HepG2 (cell line): ENCODE data around the gene ANAPC2. TPM values are rescaled to one million over a fixed set of nuclear protein-coding genes. Genes with fewer than 3 reads are reported as not detected.
A peak's percentile ranks its signal among the peaks of the same experiment; 100 is the strongest.

Experiments used
- DMAP1 ChIP-seq: IDR thresholded peaks from 2 replicates; pipeline ENCODE4 v1.6.1; 2016
- HNF4A ChIP-seq: sonication (generic); formaldehyde crosslinking; IDR thresholded peaks from 2 replicates; pipeline ENCODE4 v1.4.0; 2020; ENCODE audit warnings: missing genetic modification reagents
- KAT7 ChIP-seq: IDR thresholded peaks from 2 replicates; pipeline ENCODE4 v1.6.1; 2018; ENCODE audit warnings: borderline replicate concordance, missing compliant biosample characterization
- LBX2 ChIP-seq: sonication (generic); formaldehyde crosslinking; IDR thresholded peaks from 2 replicates; pipeline ENCODE4 v1.5.0; 2020; ENCODE audit warnings: missing genetic modification reagents, mild to moderate bottlenecking, borderline replicate concordance
- MBD4 ChIP-seq: IDR thresholded peaks from 2 replicates; pipeline ENCODE4 v1.6.1; 2012; ENCODE audit warnings: low read length, inconsistent platforms, borderline replicate concordance
- NFATC3 ChIP-seq: sonication (generic); formaldehyde crosslinking; IDR thresholded peaks from 2 replicates; pipeline ENCODE4 v1.5.1; 2020; ENCODE audit warnings: mild to moderate bottlenecking, missing genetic modification reagents
- RERE ChIP-seq: IDR thresholded peaks from 2 replicates; pipeline ENCODE4 v1.6.1; 2016; ENCODE audit warnings: low read depth, missing genetic modification reagents, missing compliant biosample characterization
- SNAPC4 ChIP-seq: sonication (generic); formaldehyde crosslinking; IDR thresholded peaks from 2 replicates; pipeline ENCODE4 v1.4.0; 2020; ENCODE audit warnings: mild to moderate bottlenecking, missing genetic modification reagents
- SRSF4 ChIP-seq: fragments of 200-400 bp; formaldehyde crosslinking; IDR thresholded peaks from one replicate; pipeline ENCODE4 v1.6.1; 2018; ENCODE audit warnings: mild to moderate bottlenecking, low read depth, low read length, moderate library complexity; ENCODE audit not compliant: poor library complexity, severe bottlenecking
- ZBTB26 ChIP-seq: IDR thresholded peaks from 2 replicates; pipeline ENCODE4 v1.6.1; 2016; ENCODE audit warnings: missing compliant biosample characterization, missing genetic modification reagents, borderline replicate concordance
- ZNF296 ChIP-seq: sonication (generic); formaldehyde crosslinking; conservative IDR thresholded peaks from 2 replicates; pipeline ENCODE4 v1.5.0; 2020; ENCODE audit warnings: mild to moderate bottlenecking, missing genetic modification reagents
- ZNF879 ChIP-seq: sonication (generic); formaldehyde crosslinking; IDR thresholded peaks from 2 replicates; pipeline ENCODE4 v1.8.1; 2023; ENCODE audit warnings: missing genetic modification reagents
- ZXDC ChIP-seq: sonication (generic); formaldehyde crosslinking; IDR thresholded peaks from 2 replicates; pipeline ENCODE4 v1.5.0; 2020; ENCODE audit warnings: mild to moderate bottlenecking, missing genetic modification reagents
- polyA plus RNA-seq, 8 experiments: library from polyadenylated mRNA; depleted of rRNA in 3 of 8; stranded (reverse) in 7 of 8; unstranded in 1 of 8; fragments of >200 nt; fragmentation: Illumina TruSeq in 4 of 8; extraction: Trizol in 4 of 8; gene quantifications; 2 replicates each; pipeline versions ENCODE4 v1.2.1 to v1.2.3, GENCODE V29; 2011 to 2016; ENCODE audit warnings: low read depth in 4 of 8, missing spikeins in 1 of 8, mixed read lengths in 1 of 8; ENCODE audit not compliant: insufficient read depth in 1 of 8
- total RNA-seq, 5 experiments: library from RNA; depleted of rRNA; stranded (reverse); fragments of >200 nt; fragmentation: Illumina TruSeq; extraction: Trizol; gene quantifications; 2 replicates each; pipeline ENCODE4 v1.2.3, GENCODE V29; 2016; ENCODE audit warnings: low read depth in 1 of 5

ANAPC2 gene
- total and polyA plus RNA-seq, 2 of the 13 experiments (the other 11 are each of a cell fraction or from before 2014, with no cell fraction given): 12.3 to 15.4 TPM

GRCh38 chr9:137188490-137189296, at the start of gene ANAPC2, which contains the start of gene SSNA1 (continued):
- TF ChIP-seq RERE (CRISPR knock-in tag) (no peak), ZNF296 (CRISPR knock-in tag) (no peak), HNF4A (CRISPR knock-in tag) (0 out of 2 replicates have a peak, but pooled peaks have one; percentile 11), NFATC3 (CRISPR knock-in tag) (0 out of 2 replicates have a peak, but pooled peaks have one; percentile 7), KAT7 (CRISPR knock-in tag) (peak; percentile 95; the same call in 1 of the 2 replicates), SRSF4 (no peak), MBD4 (no peak), SNAPC4 (CRISPR knock-in tag) (no peak), ZXDC (CRISPR knock-in tag) (no peak; the same call in 1 of the 2 replicates), DMAP1 (CRISPR knock-in tag) (peak; percentile 76), LBX2 (CRISPR knock-in tag) (0 out of 2 replicates have a peak, but pooled peaks have one; percentile 50), ZBTB26 (CRISPR knock-in tag) (peak; percentile 55; the same call in 1 of the 2 replicates), ZNF879 (CRISPR knock-in tag) (no peak)
